Fibroblast of pulmonary artery (primary cell): ENCODE data around the gene CDC42EP3.

Source experiments
- DNase-seq: peaks from one replicate; pipeline ENCODE4 v3.0.0-alpha.2; 2010; ENCODE audit warnings: low read depth
- H3K4me3 ChIP-seq: replicated peaks from 2 replicates; pipeline ENCODE4 v1.5.1; 2011; ENCODE audit warnings: low read depth, mild to moderate bottlenecking, control low read depth, low read length, moderate library complexity
- TF ChIP-seq, protein P1 (sequence below): IDR thresholded peaks from 2 replicates; pipeline ENCODE4 v1.5.1; 2011; ENCODE audit warnings: mild to moderate bottlenecking, control low read depth, low read length, inconsistent platforms; ENCODE audit errors: missing control alignments

CDC42EP3 gene

DNA sequence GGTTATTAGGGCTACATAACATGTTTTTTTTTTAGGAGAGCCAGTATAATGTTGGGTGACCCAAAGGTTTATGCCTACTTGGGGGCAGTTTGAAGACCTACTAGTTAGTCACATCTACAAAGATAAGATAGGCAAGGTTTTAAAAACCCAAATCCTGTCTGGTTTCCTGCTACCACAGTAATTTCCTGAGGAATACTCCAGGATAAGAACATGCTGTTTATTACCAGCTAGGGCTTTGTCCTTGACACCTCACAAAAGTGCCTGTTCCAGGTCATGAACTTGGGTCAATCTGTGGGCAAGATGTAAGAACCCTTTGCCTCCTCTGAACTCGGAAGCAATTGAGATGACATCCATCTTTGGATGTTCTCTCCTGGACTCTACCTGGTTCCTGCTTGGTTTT lies 38.2 kb downstream of the CDC42EP3 start:
- H3K4me3 ChIP-seq, result no peak overlapping the region
- TF ChIP-seq, protein P1, sequence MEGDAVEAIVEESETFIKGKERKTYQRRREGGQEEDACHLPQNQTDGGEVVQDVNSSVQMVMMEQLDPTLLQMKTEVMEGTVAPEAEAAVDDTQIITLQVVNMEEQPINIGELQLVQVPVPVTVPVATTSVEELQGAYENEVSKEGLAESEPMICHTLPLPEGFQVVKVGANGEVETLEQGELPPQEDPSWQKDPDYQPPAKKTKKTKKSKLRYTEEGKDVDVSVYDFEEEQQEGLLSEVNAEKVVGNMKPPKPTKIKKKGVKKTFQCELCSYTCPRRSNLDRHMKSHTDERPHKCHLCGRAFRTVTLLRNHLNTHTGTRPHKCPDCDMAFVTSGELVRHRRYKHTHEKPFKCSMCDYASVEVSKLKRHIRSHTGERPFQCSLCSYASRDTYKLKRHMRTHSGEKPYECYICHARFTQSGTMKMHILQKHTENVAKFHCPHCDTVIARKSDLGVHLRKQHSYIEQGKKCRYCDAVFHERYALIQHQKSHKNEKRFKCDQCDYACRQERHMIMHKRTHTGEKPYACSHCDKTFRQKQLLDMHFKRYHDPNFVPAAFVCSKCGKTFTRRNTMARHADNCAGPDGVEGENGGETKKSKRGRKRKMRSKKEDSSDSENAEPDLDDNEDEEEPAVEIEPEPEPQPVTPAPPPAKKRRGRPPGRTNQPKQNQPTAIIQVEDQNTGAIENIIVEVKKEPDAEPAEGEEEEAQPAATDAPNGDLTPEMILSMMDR, result no peak
- DNase-seq, result no peak

DNA sequence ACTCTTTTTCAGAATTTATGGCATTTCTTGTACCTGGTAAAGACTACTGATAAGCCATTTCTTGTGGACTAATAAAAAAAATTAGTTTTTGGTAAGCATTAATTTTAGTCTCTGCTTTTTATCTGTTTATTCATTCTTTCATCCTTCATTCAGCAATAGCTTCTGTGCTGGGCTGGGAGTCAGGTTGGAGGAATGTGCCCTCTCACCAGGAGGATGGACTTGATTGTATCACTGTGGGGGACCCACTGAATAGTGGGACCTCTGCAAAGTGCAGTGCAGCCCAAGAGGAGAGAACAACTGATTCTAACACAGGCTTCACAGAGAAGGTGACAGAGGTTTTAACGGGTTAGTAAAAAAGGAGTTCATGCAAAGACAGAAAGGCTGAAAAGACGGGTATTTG lies 39.1 kb downstream of the CDC42EP3 start:
- TF ChIP-seq, protein P1, result no peak
- no peak overlapping the region for H3K4me3 ChIP-seq
- no peak for DNase-seq

DNA sequence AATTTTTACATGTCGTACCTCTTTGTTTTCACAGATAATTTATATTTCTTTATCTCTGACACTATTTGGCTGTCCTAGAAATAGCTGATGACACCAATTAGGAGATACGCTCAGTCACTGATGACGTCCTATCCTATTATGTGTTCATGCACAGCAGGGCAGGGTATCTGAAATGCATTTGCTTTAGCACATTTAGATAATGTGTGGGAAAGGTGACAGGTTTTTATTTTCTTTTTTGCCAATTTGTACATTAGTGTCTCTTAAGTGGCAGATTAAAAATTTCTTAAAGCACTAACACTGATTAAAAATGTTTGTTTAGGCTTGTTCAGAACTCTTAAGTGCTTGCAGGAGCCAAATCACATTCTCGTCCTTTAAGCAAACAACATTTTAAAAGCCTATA lies 39.7 kb downstream of the CDC42EP3 start:
- H3K4me3 ChIP-seq, result no peak overlapping the region
- DNase-seq, result no peak
- TF ChIP-seq, protein P1, result no peak

DNA sequence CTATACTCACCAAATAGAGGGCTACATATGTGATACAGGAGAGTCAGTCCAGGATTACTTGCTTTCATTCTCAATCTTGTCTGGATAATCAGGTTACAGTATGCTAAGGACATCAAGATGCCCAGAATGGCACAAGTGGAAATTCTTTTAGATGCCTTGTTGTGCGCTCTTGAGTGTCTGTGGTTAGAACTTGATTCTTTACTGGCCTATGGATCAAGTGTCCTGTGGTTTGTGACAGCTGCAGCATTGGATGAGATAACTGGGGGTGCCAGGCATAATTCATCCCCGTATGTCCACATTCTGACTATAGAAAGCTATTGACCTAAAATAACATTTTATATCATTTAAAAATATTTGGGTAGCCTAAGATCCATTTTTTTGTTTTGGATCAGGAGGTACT lies 40.1 kb downstream of the CDC42EP3 start:
- H3K4me3 ChIP-seq, result no peak overlapping the region
- TF ChIP-seq, protein P1, result no peak
- no peak for DNase-seq

DNA sequence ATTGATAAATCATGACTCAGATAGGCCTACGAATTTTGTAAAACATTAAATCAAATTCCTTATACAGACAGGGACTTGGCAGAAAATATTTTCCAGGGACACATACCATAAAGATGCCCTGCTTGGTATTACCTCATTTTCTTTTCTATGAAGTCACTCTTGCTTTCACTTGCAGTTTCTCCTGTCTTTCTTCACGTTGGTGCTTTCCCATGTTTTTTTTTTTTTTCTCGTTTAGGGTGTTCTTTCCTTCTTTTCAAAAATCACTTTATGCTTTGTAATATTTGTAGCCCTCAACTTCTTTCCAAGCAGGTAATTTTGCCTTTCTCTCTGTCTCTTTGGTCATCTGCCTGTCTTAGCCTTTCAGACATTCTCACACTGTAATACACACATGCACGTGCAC lies 40.7 kb downstream of the CDC42EP3 start:
- H3K4me3 ChIP-seq, result no peak overlapping the region
- TF ChIP-seq, protein P1, result no peak
- DNase-seq, result no peak

DNA sequence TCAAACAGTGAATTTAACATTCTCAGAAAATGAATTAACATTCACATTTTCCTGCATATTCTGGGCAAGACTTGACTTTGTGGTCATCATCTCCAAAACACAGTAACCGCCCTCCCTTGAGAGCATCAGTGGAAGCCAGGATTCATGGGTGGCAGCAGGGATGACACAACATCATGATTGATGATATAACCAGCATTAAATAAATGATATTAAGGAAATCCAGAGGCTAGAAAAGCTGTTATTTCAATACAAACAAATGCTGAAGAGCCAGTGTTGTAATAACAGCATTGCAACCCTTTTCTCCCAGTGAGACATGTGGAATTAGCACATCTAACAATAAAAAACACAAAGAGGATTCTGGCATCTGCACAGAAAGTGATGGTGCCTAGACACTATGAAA lies 41.1 kb downstream of the CDC42EP3 start:
- DNase-seq, result no peak
- no peak overlapping the region for H3K4me3 ChIP-seq
- TF ChIP-seq, protein P1, result no peak

DNA sequence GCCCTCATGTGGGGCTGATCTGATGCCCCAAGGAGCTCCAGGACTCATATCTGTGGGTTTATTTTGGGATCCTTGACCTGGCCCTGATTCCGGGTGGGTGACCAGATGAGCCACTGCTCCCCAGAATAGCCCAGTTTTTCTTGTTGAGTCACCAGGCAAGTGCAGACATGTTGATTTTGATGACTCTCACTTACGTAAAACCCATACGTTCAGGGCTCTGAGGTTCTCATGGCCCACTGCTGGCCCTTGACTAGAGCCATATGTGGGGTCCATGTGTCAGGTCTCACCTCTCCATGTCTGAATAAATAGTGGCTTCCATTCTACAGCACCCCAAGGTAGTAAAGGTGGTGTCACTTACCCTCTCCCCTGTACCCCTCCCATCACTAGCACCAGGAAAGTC lies 41.9 kb downstream of the CDC42EP3 start:
- DNase-seq, result no peak
- H3K4me3 ChIP-seq, result no peak overlapping the region

More for the DNA sequence above, 41.9 kb downstream of the CDC42EP3 start:
- TF ChIP-seq, protein P1, result no peak
